Ectodermal cell (in vitro differentiated cells): ENCODE results near the gene ATXN1.

Experiments used
- H3K27ac ChIP-seq: 2 replicates; pipeline ENCODE4 v1.7.0; 2013; ENCODE audit warnings: mild to moderate bottlenecking, low read depth, low read length; ENCODE audit not compliant: insufficient read depth, poor library complexity, severe bottlenecking
- H3K27me3 ChIP-seq: 2 replicates; pipeline ENCODE4 v1.7.0; 2013; ENCODE audit warnings: mild to moderate bottlenecking, low read length; ENCODE audit not compliant: insufficient read depth, control insufficient read depth, poor library complexity, severe bottlenecking
- H3K36me3 ChIP-seq: one replicate; pipeline ENCODE4 v1.7.0; 2013; ENCODE audit warnings: low read length; ENCODE audit not compliant: control insufficient read depth, insufficient read depth
- H3K4me1 ChIP-seq: one replicate; pipeline ENCODE4 v1.7.0; 2013; ENCODE audit warnings: low read length; ENCODE audit not compliant: control insufficient read depth, insufficient read depth
- H3K4me3 ChIP-seq: 2 replicates; pipeline ENCODE4 v1.7.0; 2013; ENCODE audit warnings: low read depth, low read length, control low read depth; ENCODE audit not compliant: insufficient read depth
- H3K9me3 ChIP-seq: 2 replicates; pipeline ENCODE4 v1.7.0; 2013; ENCODE audit warnings: mild to moderate bottlenecking, low read length, moderate library complexity; ENCODE audit not compliant: control insufficient read depth
- WGBS, 2 experiments: methylation state at CpG; one replicate each; pipeline ENCODE4 v1.1.7; 2013; ENCODE audit warnings: missing lambda C conversion rate in 2 of 2; 5-methylcytosine and 5-hydroxymethylcytosine counted together

The ATXN1 gene

GRCh38 chr6:16322666-16323312 is 438.5 kb downstream of the ATXN1 start:
- 62% methylated on average over 11 of the region's 11 CpGs for WGBS, 2 experiments
- H3K27me3 ChIP-seq, result no peaks in the 10 kb centered on the region
- H3K36me3 ChIP-seq, result no peaks in the 10 kb centered on the region
- H3K4me1 ChIP-seq, result peaks cover 10% of the 10 kb centered on the region
- no peak overlapping the region for H3K27ac ChIP-seq
- H3K9me3 ChIP-seq, result no peaks in the 10 kb centered on the region
- no peak overlapping the region for H3K4me3 ChIP-seq

GRCh38 chr6:16321826-16322225 is 439.4 kb downstream of the ATXN1 start:
- WGBS, 2 experiments, result 92 to 97% methylated on average over 11 of the region's 11 CpGs
- no peaks in the 10 kb centered on the region for H3K27me3 ChIP-seq
- H3K36me3 ChIP-seq, result no peaks in the 10 kb centered on the region
- peaks cover 10% of the 10 kb centered on the region for H3K4me1 ChIP-seq
- H3K27ac ChIP-seq, result no peak overlapping the region
- no peaks in the 10 kb centered on the region for H3K9me3 ChIP-seq
- no peak overlapping the region for H3K4me3 ChIP-seq

GRCh38 chr6:16321341-16321710 is 439.9 kb downstream of the ATXN1 start:
- Histone ChIP-seq H3K4me3 (no peak overlapping the region), H3K36me3 (no peaks in the 10 kb centered on the region), H3K27ac (no peak overlapping the region), H3K27me3 (no peaks in the 10 kb centered on the region), H3K9me3 (no peaks in the 10 kb centered on the region), H3K4me1 (peaks cover 10% of the 10 kb centered on the region)
- 93 to 94% methylated on average over 7 of the region's 7 CpGs for WGBS, 2 experiments

DNA sequence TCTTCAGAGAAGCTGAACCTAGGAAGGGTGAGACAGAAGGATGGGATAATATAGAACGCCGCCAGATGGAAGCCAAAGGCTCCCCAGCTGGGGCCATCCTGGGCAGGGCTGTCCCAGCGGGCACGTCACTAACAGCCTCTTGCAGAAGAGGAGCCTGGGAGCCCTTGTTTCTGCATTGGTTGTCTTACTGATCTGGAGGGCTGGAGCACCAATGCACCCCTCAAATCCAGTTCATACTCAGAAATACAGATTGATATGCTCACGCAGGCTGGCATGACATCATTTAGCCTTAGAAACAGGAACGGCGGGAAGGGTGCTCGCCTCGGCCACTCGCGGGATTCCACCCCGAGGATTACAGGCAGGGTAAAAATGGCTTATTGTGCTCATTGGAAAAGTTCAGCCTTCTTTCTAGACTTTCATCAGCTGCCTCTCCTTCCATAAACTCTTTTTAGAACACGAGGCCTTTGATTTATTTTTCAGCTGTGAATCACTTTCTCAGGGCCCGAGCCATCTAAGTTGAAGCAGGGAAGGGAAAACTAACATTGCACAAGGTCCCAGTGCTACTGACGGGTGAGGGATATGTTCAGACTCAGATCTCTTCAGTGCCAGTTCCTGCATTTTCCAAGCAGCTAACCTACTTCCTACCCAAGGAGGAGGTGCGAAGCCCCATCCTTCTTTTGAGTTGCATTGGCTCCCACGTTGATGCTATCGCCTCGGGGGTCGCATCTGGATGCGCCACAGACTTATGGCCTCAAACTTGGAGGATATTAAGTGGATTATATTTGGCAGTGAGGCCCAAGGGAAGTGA is 440.5 kb downstream of the ATXN1 start:
- H3K4me1 ChIP-seq, result peaks cover 10% of the 10 kb centered on the region
- H3K27ac ChIP-seq, result no peak overlapping the region
- WGBS, 2 experiments, result 93 to 94% methylated on average over 21 of the region's 21 CpGs
- H3K9me3 ChIP-seq, result no peaks in the 10 kb centered on the region
- H3K27me3 ChIP-seq, result no peaks in the 10 kb centered on the region
- no peaks in the 10 kb centered on the region for H3K36me3 ChIP-seq
- H3K4me3 ChIP-seq, result no peak overlapping the region

DNA sequence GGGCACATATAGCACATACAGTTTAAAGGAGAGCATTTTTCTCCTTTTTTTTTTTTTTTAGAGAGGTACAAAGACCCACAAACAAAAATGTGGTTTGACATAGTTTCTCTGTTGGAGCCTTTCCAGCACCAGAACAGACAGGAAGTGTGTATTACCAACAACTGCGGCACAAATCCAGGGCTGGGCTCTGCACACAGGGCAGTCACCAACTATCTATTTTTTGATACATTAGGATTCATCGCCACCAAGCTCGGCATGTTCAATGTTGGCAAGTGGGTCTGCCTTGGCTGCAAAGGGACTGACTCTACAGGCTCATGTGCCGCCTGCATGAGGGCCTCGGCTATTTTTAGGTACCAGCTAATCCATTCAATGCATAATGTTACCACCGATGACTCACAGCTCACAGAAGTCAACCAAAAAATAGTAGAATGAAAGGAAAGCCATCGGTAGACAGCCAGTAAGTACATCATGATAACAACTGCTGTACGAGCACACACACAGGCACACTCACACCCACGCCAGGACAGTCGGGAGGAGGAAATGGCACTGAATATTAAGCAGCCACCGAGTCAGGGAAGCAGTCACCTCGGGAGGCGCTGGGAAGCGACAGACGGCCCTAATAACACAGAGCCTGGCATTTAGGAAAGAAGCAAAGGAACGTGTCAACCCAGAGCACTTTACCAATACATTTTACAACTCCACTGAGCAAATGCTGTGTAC is 441.3 kb downstream of the ATXN1 start:
- Histone ChIP-seq H3K27ac (no peak overlapping the region), H3K27me3 (no peaks in the 10 kb centered on the region), H3K9me3 (no peaks in the 10 kb centered on the region), H3K36me3 (no peaks in the 10 kb centered on the region), H3K4me1 (peaks cover 10% of the 10 kb centered on the region), H3K4me3 (no peak overlapping the region)
- WGBS, 2 experiments, result 63 to 68% methylated on average over 16 of the region's 16 CpGs

DNA sequence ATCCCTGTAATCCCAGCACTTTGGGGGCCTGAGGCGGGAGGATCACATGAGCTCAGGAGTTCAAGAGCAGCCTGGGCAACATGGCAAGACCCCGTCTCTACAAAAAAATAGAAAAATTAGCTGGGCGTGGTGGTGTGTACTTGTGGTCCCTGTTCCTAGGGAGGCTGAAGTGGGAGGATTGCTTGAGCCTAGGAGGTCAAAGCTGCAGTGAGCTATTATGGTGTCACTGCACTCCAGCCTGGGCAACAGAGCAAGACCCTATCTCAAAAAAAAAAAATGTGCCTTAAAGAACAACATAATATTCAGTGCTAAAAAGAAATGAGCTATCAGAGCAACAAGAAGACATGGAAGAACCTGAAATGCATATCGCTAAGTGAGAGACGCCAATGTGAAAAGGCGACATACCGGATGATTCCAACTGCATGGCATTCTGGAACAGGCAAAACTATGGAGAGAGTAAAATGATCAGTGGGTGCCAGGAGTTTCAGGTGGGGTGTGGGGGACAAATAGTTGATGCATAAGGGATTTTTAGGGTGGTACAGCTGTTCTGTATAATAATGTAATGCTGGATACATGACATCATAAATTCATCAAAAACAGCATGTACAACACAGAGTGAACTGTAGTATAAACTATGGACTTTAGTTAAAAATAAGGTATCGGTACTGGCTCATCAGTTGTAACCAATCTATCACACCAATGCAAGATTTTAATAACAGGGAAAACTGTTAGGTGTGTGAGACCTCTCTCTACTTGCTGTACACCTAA is 442.1 kb downstream of the ATXN1 start:
- Histone ChIP-seq H3K4me1 (peaks cover 10% of the 10 kb centered on the region), H3K36me3 (no peaks in the 10 kb centered on the region), H3K27me3 (no peaks in the 10 kb centered on the region), H3K9me3 (no peaks in the 10 kb centered on the region), H3K27ac (no peak overlapping the region), H3K4me3 (no peak overlapping the region)
- 94 to 95% methylated on average over 7 to 8 of the region's 8 CpGs for WGBS, 2 experiments

- 91 to 96% methylated on average over 6 of the region's 6 CpGs for WGBS, 2 experiments
- Histone ChIP-seq H3K4me1 (peaks cover 10% of the 10 kb centered on the region), H3K36me3 (no peaks in the 10 kb centered on the region), H3K27me3 (no peaks in the 10 kb centered on the region), H3K27ac (no peak overlapping the region), H3K4me3 (no peak overlapping the region), H3K9me3 (no peaks in the 10 kb centered on the region)
Measured at GRCh38 chr6:16318538-16318937, 442.7 kb downstream of the ATXN1 start.

- Histone ChIP-seq H3K27ac (no peak overlapping the region), H3K27me3 (no peaks in the 10 kb centered on the region), H3K36me3 (no peaks in the 10 kb centered on the region), H3K4me1 (peaks cover 10% of the 10 kb centered on the region), H3K4me3 (no peak overlapping the region), H3K9me3 (no peaks in the 10 kb centered on the region)
- 49 to 51% methylated on average over 7 of the region's 7 CpGs for WGBS, 2 experiments
Measured at GRCh38 chr6:16316741-16317251, 444.5 kb downstream of the ATXN1 start.

DNA sequence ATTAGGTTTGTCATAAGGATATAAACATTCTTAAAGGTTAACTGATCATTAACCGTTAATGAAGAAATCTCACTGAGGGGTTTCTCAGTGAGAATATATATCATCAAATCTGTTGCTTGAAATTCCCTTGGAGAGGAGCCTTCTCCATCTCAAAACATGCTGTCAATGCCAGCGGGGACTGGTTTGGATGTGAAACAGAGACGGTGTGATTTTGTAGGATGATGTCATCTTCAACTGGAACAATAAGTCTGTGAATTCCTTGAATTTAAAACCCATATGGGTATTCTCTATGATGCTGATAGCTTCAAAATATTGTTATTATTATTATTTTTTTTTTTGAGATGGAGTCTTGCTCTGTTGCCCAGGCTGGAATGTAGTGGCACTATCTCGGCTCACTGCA is 447.0 kb downstream of the ATXN1 start:
- WGBS, 2 experiments, result 90 to 97% methylated on average over 4 of the region's 4 CpGs
- Histone ChIP-seq H3K9me3 (no peaks in the 10 kb centered on the region), H3K36me3 (no peaks in the 10 kb centered on the region), H3K4me1 (no peaks in the 10 kb centered on the region), H3K27ac (no peak overlapping the region), H3K27me3 (no peaks in the 10 kb centered on the region), H3K4me3 (no peak overlapping the region)
